IMR-90 (cell line): ENCODE results near the gene UPP2. TPM values are rescaled to one million over a fixed set of nuclear protein-coding genes. Genes with fewer than 3 reads are reported as not detected.

Experiments used
- ATAC-seq: fragments of 200-7000 bp; cut with Tn5 transposase; 2 replicates; pipeline ENCODE4 v1.9.1; 2020; ENCODE audit warnings: low read depth, mild to moderate bottlenecking, moderate library complexity
- BruUV-seq: library from RNA; stranded (reverse); fragments of 400-500 nt; replicated peaks from 2 replicates; lab custom pipeline; 2021; lab: Mats Ljungman, UMichigan
- CTCF ChIA-PET: fragments of 300-600 bp; formaldehyde crosslinking; extraction: SDS; loops from one replicate; lab custom pipeline; 2021; ENCODE audit warnings: antibody characterized with exemption; lab: Yijun Ruan, JAX
- POLR2A ChIA-PET: fragments of 300-600 bp; sonication (Branson Sonifier 250); formaldehyde crosslinking; loops from one replicate; lab custom pipeline; 2022; ENCODE audit warnings: antibody characterized with exemption; ENCODE audit not compliant: unreplicated experiment; lab: Charles Lee
- DNase-seq: peaks from one replicate; pipeline ENCODE4 v3.0.0; 2013
- H2AFZ ChIP-seq: replicated peaks from 2 replicates; pipeline ENCODE3; 2013; ENCODE audit warnings: low read length, mild to moderate bottlenecking; ENCODE audit not compliant: poor library complexity
- H2AK5ac ChIP-seq: 2 replicates; pipeline ENCODE4 v1.6.1; 2013; ENCODE audit warnings: low read depth, low read length, inconsistent platforms
- H2AK9ac ChIP-seq: replicated peaks from 2 replicates; pipeline ENCODE3; 2013; ENCODE audit warnings: mild to moderate bottlenecking, low read depth, low read length, moderate library complexity; ENCODE audit not compliant: poor library complexity
- H2BK120ac ChIP-seq: 2 replicates; pipeline ENCODE4 v1.6.1; 2013; ENCODE audit warnings: low read depth, low read length, inconsistent platforms
- H2BK15ac ChIP-seq: 3 replicates; pipeline ENCODE4 v1.6.1; 2013; ENCODE audit warnings: low read depth, low read length, inconsistent platforms
- H2BK20ac ChIP-seq: 2 replicates; pipeline ENCODE4 v1.6.1; 2013; ENCODE audit warnings: low read depth, mild to moderate bottlenecking, inconsistent platforms, low read length, moderate library complexity
- H2BK5ac ChIP-seq: 2 replicates; pipeline ENCODE4 v1.6.1; 2013; ENCODE audit warnings: mild to moderate bottlenecking, low read depth, low read length, inconsistent platforms; ENCODE audit not compliant: poor library complexity, severe bottlenecking
- H3K14ac ChIP-seq: replicated peaks from 2 replicates; pipeline ENCODE4 v1.6.1; 2013; ENCODE audit warnings: low read depth, low read length, inconsistent platforms
- H3K18ac ChIP-seq: 2 replicates; pipeline ENCODE4 v1.6.1; 2013; ENCODE audit warnings: low read depth, low read length, control low read depth
- H3K23ac ChIP-seq: 2 replicates; pipeline ENCODE4 v1.6.1; 2013; ENCODE audit warnings: low read depth, low read length, inconsistent platforms
- H3K27ac ChIP-seq: 2 replicates; pipeline ENCODE4 v1.5.1; 2013; ENCODE audit warnings: mild to moderate bottlenecking, control low read depth, low read length; ENCODE audit not compliant: insufficient read depth
- H3K27me3 ChIP-seq: 2 replicates; pipeline ENCODE4 v1.6.1; 2013; ENCODE audit warnings: low read length; ENCODE audit not compliant: control insufficient read depth, insufficient read depth
- H3K36me3 ChIP-seq: 2 replicates; pipeline ENCODE4 v1.6.1; 2013; ENCODE audit warnings: low read length, mixed read lengths; ENCODE audit not compliant: control insufficient read depth, insufficient read depth
- H3K4ac ChIP-seq: 2 replicates; pipeline ENCODE4 v1.6.1; 2013; ENCODE audit warnings: low read depth, low read length, inconsistent platforms
- H3K4me1 ChIP-seq: 2 replicates; pipeline ENCODE4 v1.6.1; 2013; ENCODE audit warnings: low read length, mixed read lengths; ENCODE audit not compliant: control insufficient read depth, insufficient read depth
- H3K4me2 ChIP-seq: 2 replicates; pipeline ENCODE4 v1.6.1; 2013; ENCODE audit warnings: low read depth, mild to moderate bottlenecking, control low read depth, low read length, moderate library complexity
- H3K4me3 ChIP-seq: 2 replicates; pipeline ENCODE4 v1.5.1; 2013; ENCODE audit warnings: low read depth, mild to moderate bottlenecking, control low read depth, low read length, moderate library complexity; ENCODE audit not compliant: insufficient read depth
- H3K56ac ChIP-seq: 2 replicates; pipeline ENCODE4 v1.6.1; 2013; ENCODE audit warnings: low read length, inconsistent platforms; ENCODE audit not compliant: insufficient read depth; ENCODE audit errors: extremely low read depth
- H3K79me1 ChIP-seq, 2 experiments: 2 replicates each; pipeline ENCODE4 v1.6.1; 2013; ENCODE audit warnings: low read length in 2 of 2, inconsistent platforms in 1 of 2, low read depth in 1 of 2
- H3K9ac ChIP-seq: 2 replicates; pipeline ENCODE4 v1.6.1; 2013; ENCODE audit warnings: low read depth, low read length, control low read depth
- H3K9me1 ChIP-seq: 2 replicates; pipeline ENCODE4 v1.6.1; 2013; ENCODE audit warnings: low read length, inconsistent platforms; ENCODE audit not compliant: insufficient read depth
- H3K9me3 ChIP-seq: 2 replicates; pipeline ENCODE4 v1.6.1; 2013; ENCODE audit warnings: low read length; ENCODE audit not compliant: control insufficient read depth, insufficient read depth
- H4K20me1 ChIP-seq: 2 replicates; pipeline ENCODE4 v1.6.1; 2013; ENCODE audit warnings: low read length, inconsistent platforms; ENCODE audit not compliant: insufficient read depth
- H4K5ac ChIP-seq: 2 replicates; pipeline ENCODE4 v1.6.1; 2013; ENCODE audit warnings: mild to moderate bottlenecking, low read depth, low read length, control low read depth
- H4K8ac ChIP-seq, 2 experiments: 2 replicates each; pipeline ENCODE4 v1.6.1; 2013; ENCODE audit warnings: low read depth in 2 of 2, low read length in 2 of 2, control low read depth in 1 of 2, inconsistent platforms in 1 of 2
- H4K91ac ChIP-seq: 2 replicates; pipeline ENCODE4 v1.6.1; 2013; ENCODE audit warnings: low read depth, low read length, inconsistent platforms; ENCODE audit not compliant: insufficient read depth
- BHLHE40 ChIP-seq: fragments of 150-350 bp; IDR thresholded peaks from 2 replicates; pipeline ENCODE4 v1.6.1; 2016; ENCODE audit warnings: mild to moderate bottlenecking, low read depth, low read length
- CEBPB ChIP-seq: IDR thresholded peaks from 2 replicates; pipeline ENCODE4 v1.6.1; 2012; ENCODE audit warnings: low read depth, low read length, improper control_type of control experiment
- CHD1 ChIP-seq: IDR thresholded peaks from 2 replicates; pipeline ENCODE4 v1.6.1; 2012; ENCODE audit warnings: low read depth, low read length, improper control_type of control experiment
- CTCF ChIP-seq: conservative IDR thresholded peaks from 2 replicates; pipeline ENCODE4 v1.5.1; 2012; ENCODE audit warnings: mild to moderate bottlenecking, low read depth, low read length, improper control_type of control experiment
- MAFK ChIP-seq: IDR thresholded peaks from 2 replicates; pipeline ENCODE4 v1.6.1; 2012; ENCODE audit warnings: low read depth, low read length, improper control_type of control experiment
- MAZ ChIP-seq: IDR thresholded peaks from 2 replicates; pipeline ENCODE4 v1.6.1; 2012; ENCODE audit warnings: low read depth, mild to moderate bottlenecking, low read length, improper control_type of control experiment, moderate library complexity, borderline replicate concordance
- POLR2A ChIP-seq: IDR thresholded peaks from 2 replicates; pipeline ENCODE4 v1.6.1; 2012; ENCODE audit warnings: mild to moderate bottlenecking, low read depth, low read length
- RAD21 ChIP-seq: IDR thresholded peaks from 2 replicates; pipeline ENCODE4 v1.6.1; 2012; ENCODE audit warnings: low read length, improper control_type of control experiment
- RCOR1 ChIP-seq: IDR thresholded peaks from 2 replicates; pipeline ENCODE4 v1.6.1; 2012; ENCODE audit warnings: mild to moderate bottlenecking, low read length, improper control_type of control experiment; ENCODE audit not compliant: insufficient replicate concordance
- RFX5 ChIP-seq: IDR thresholded peaks from 2 replicates; pipeline ENCODE4 v1.8.0; 2012; ENCODE audit warnings: low read depth, mild to moderate bottlenecking, low read length, moderate library complexity
- SMC3 ChIP-seq: fragments of 150-350 bp; IDR thresholded peaks from 2 replicates; pipeline ENCODE4 v1.6.1; 2016; ENCODE audit warnings: low read depth, mild to moderate bottlenecking, antibody characterized with exemption, low read length, moderate library complexity
- USF2 ChIP-seq: fragments of 150-350 bp; IDR thresholded peaks from 2 replicates; pipeline ENCODE4 v1.6.1; 2017; ENCODE audit warnings: mild to moderate bottlenecking, antibody characterized with exemption, low read length, low read depth
- WGBS, 2 experiments: methylation state at CpG; one replicate each; pipeline versions ENCODE4 v1.1.5 to v1.1.7; 2013; ENCODE audit warnings: missing lambda C conversion rate in 2 of 2; ENCODE audit not compliant: insufficient read length in 1 of 2; ENCODE audit errors: extremely low coverage in 2 of 2; 5-methylcytosine and 5-hydroxymethylcytosine counted together
- dilution Hi-C: fragments of 300-500 bp; cut with HindIII; formaldehyde crosslinking; loops from one replicate; pipeline ENCODE4 v1.14.3; 2018; ENCODE audit warnings: low sequenced_read_pairs; ENCODE audit not compliant: unreplicated experiment
- in situ Hi-C: fragments of 300-500 bp; cut with MboI; formaldehyde crosslinking; loops from 3 replicates; pipeline ENCODE4 v1.14.3; 2019; ENCODE audit warnings: low sequenced_read_pairs, inconsistent platforms, mixed read lengths
- intact Hi-C: fragments of 100-400 bp; cut with micrococcal nuclease; formaldehyde crosslinking; loops from 2 replicates; pipeline ENCODE4 v1.10.0; 2022
- polyA plus RNA-seq, 3 experiments: library from polyadenylated mRNA; depleted of rRNA; stranded (reverse); fragments of >200 nt; gene quantifications; 2 replicates each; pipeline ENCODE4 v1.2.3, GENCODE V29; 2012; ENCODE audit warnings: low replicate concordance in 1 of 3
- total RNA-seq: library from RNA; depleted of rRNA; stranded (reverse); fragments of >200 nt; gene quantifications from 2 replicates; pipeline ENCODE4 v1.2.3, GENCODE V29; 2012

Gene UPP2
- total and polyA plus RNA-seq, 2 of the 4 experiments (the other 2 are of a cell fraction): not detected

GRCh38 chr2:158100411-158100810 is 1.3 kb upstream of the UPP2 start:
- DNase-seq (no peak), ATAC-seq (no peak)
- ChIA-PET POLR2A (no interaction called here), CTCF (no interaction called here)
- dilution Hi-C loops: no loop called here
- TF ChIP-seq POLR2A (no peak), RCOR1 (no peak), USF2 (no peak), CHD1 (no peak), CTCF (no peak), SMC3 (no peak), MAZ (no peak), BHLHE40 (no peak), RAD21 (no peak), CEBPB (no peak), RFX5 (no peak), MAFK (no peak)
- in situ Hi-C loops: no loop called here
- Histone ChIP-seq H2BK20ac (no peak overlapping the region), H3K27ac (no peak overlapping the region), H3K9me1 (0 out of 2 replicates have a peak, but pooled peaks cover 2% of the 10 kb centered on the region), H3K56ac (no peak overlapping the region), H4K5ac (no peak overlapping the region), H3K4ac (no peak overlapping the region), H2BK120ac (no peak overlapping the region), H3K9me3 (no peaks in the 10 kb centered on the region), H4K20me1 (no peaks in the 10 kb centered on the region), H4K91ac (no peak overlapping the region), H3K4me1 (no peaks in the 10 kb centered on the region), H3K23ac (no peak overlapping the region), H2BK15ac (no peak overlapping the region), H3K14ac (no peak overlapping the region), H2AFZ (no peak overlapping the region), H2AK9ac (no peak overlapping the region), H3K36me3 (no peaks in the 10 kb centered on the region), H3K79me1 (no peaks in the 10 kb centered on the region), H3K27me3 (no peaks in the 10 kb centered on the region), H3K4me3 (no peak overlapping the region), H3K4me2 (no peak overlapping the region), H3K18ac (no peak overlapping the region), H2BK5ac (no peak overlapping the region), H3K9ac (no peak overlapping the region), H4K8ac (no peak overlapping the region), H2AK5ac (no peak overlapping the region)
- intact Hi-C loops: no loop called here
- BruUV-seq: no TSS peak
- WGBS, 2 experiments: no CpG with 5 or more reads among the region's 1 CpG
